GM20000 (cell line): ENCODE results near the gene CEP164.
"Not testable (repeated sequence)": the region's sequence is repeated elsewhere in the genome, so short reads cannot be mapped to it uniquely, and the experiment has no call there.

Source experiments
- DNase-seq: peaks from one replicate; pipeline ENCODE4 v3.0.0; 2012; ENCODE audit warnings: low spot score
- TF ChIP-seq, protein P1 (sequence below): IDR thresholded peaks from 2 replicates; pipeline ENCODE4 v1.5.1; 2012; ENCODE audit warnings: mild to moderate bottlenecking, control low read depth; ENCODE audit errors: extremely low read depth, missing control alignments

The CEP164 gene

GRCh38 chr11:117391181-117391580 is 63.5 kb downstream of the CEP164 start:
- TF ChIP-seq, protein P1, sequence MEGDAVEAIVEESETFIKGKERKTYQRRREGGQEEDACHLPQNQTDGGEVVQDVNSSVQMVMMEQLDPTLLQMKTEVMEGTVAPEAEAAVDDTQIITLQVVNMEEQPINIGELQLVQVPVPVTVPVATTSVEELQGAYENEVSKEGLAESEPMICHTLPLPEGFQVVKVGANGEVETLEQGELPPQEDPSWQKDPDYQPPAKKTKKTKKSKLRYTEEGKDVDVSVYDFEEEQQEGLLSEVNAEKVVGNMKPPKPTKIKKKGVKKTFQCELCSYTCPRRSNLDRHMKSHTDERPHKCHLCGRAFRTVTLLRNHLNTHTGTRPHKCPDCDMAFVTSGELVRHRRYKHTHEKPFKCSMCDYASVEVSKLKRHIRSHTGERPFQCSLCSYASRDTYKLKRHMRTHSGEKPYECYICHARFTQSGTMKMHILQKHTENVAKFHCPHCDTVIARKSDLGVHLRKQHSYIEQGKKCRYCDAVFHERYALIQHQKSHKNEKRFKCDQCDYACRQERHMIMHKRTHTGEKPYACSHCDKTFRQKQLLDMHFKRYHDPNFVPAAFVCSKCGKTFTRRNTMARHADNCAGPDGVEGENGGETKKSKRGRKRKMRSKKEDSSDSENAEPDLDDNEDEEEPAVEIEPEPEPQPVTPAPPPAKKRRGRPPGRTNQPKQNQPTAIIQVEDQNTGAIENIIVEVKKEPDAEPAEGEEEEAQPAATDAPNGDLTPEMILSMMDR, result no peak
- DNase-seq, result no peak

DNA sequence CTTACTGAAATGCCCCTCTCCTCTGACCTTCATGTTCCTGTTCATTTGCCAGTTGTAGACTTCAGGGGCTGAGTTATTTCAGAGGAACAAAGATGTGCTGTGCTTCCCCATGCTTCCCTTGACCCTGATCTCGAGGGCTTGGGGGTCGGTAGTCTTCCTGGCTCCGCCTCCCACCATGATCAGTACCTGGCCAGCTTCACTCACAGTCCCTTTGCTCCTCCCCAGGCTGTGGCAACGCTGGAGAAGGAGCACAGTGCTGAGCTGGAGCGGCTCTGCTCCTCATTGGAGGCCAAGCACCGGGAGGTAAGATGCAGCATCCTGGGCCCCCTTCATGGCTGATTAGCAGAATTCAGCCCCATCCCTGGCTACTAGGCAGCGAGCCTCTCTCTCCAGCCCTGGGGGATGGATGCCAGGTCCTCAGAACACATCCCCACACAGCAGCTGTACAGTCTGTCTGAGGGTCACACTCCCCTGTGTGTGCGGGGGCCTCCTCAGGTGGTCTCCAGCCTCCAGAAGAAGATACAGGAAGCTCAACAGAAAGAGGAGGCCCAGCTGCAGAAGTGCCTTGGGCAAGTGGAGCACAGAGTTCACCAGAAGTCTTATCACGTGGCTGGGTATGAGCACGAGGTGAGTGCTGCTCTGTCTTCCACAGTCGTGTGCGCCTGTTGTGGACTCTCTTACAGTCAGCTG is 64.5 kb downstream of the CEP164 start:
- DNase-seq, result no peak
- TF ChIP-seq, protein P1, result no peak

- TF ChIP-seq, protein P1, result no peak
- DNase-seq, result no peak
These were observed 65.3 kb downstream of the CEP164 start for GRCh38 chr11:117392979-117393378.

DNA sequence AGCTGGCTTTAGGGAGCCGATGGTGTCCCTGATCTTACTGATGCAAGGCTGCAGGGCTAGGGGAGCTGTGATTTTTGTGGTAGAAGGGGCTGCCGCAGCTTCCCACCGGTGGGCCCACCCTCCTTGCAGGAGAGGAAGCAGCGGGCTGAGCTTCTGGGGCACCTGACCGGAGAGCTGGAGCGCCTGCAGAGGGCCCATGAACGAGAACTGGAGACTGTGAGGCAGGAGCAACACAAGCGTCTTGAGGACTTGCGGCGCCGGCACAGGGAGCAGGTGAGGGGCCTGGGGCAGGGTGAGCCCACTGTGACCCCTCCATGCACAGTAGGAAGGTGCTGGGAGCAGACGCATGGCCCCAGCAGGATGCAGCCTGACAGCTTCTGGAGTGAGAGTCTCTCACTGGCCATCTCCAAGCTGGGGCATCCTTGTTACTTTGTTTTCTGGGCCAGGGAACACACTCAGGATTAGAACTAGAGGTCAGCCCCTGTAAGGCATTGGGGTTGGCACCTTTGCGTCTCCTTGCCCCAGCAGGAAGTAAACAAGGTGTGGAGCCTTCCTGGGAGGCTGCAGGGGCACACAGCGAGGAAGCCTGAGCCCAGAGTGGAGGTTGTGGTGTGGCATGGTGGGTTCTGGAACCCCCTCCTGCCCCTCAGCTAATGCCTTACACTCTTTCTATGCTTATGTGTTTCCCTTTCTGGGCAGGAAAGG is 66.7 kb downstream of the CEP164 start:
- TF ChIP-seq, protein P1, result no peak
- no peak for DNase-seq

GRCh38 chr11:117395476-117395875 is 67.8 kb downstream of the CEP164 start:
- DNase-seq, result no peak

DNA sequence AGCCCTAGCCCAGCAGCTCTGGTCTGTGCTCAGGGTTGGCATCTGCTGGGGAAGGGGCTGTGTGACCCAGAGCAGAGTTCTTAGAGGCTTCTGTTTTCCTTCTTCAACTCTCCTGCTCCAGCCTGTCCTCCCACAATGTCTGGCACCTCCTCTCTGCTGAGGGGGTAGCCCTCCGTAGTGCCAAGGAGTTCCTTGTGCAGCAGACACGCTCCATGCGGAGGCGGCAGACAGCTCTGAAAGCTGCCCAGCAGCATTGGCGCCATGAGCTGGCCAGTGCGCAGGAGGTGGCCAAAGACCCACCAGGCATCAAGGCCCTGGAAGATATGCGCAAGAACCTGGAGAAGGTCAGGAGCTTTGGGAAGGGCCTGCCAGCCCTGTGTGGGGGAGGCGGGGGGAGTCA is 69.3 kb downstream of the CEP164 start:
- TF ChIP-seq, protein P1, result no peak
- no peak for DNase-seq

More at GRCh38 chr11:117395476-117395875, 67.8 kb downstream of the CEP164 start:
- TF ChIP-seq, protein P1, result no peak

DNA sequence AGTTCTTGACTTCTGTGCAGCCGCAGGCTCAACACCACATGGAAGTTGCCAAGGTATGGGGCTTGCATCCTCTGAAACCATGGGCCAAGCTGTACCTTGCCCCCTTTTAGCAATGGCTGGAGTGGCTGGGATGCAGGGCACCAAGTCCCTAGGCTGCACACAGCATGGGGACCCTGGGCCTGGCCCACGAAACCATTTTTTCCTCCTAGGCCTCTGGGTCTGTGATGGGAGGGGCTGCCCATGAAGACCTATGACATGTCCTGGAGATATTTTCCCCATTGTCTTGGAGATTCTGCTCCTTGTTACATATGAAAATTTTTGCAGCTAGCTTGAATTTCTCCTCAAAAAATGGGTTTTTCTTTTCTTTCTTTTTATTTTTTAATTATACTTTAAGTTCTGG is 71.0 kb downstream of the CEP164 start:
- DNase-seq, result not testable (repeated sequence)

DNA sequence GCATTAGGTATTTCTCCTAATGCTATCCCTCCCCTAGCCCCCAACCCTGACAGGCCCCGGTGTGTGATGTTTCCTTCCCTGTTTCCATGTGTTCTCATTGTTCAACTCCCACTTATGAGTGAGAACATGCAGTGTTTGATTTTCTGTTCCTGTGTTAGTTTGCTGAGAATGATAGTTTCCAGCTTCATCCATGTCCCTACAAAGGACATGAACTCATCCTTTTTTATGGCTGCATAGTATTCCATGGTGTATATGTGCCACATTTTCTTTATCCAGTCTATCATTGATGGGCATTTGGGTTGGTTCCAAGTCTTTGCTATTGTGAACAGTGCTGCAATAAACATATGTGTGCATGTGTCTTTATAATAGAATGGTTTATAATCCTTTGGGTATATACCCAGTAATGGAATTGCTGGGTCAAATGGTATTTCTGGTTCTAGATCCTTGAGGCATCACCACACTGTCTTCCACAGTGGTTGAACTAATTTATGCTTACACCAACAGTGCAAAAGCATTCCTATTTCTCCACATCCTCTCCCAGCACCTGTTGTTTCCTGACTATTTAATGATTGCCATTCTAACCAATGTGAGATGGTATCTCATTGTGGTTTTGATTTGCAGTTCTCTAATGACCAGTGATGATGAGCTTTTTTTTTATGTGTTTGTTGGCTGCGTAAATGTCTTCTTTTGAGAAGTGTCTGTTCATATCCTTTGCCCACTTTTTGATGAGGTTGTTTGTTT is 71.6 kb downstream of the CEP164 start:
- DNase-seq, result not testable (repeated sequence)

DNA sequence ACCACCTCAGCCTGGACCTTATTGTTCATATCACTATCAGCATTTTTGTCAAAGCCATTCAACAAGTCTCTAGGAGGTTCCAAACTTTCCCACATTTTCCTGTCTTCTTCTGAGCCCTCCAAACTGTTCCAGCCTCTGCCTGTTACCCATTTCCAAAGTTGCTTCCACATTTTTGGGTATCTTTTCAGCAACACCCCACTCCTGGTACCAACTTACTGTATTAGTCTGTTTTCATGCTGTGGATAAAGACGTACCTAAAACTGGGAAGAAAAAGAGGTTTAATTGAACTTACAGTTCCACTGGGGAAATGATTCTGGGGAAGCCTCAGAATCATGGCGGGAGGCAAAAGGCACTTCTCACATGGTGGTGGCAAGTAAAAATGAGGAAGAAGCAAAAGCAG is 78.2 kb downstream of the CEP164 start:
- not testable (repeated sequence) for DNase-seq
